K562 (cell line): ENCODE measurements around the gene DLGAP1. TPM values are rescaled to one million over a fixed set of nuclear protein-coding genes. Genes with fewer than 3 reads are reported as not detected.

Experiments used
- ATAC-seq: fragments of 200-7000 bp; cut with Tn5 transposase; 3 replicates; pipeline ENCODE4 v1.9.1; 2020; ENCODE audit warnings: moderate library complexity
- BruUV-seq: library from RNA; stranded (reverse); fragments of 400-500 nt; replicated peaks from 2 replicates; lab custom pipeline; 2021; lab: Mats Ljungman, UMichigan
- CTCF ChIA-PET: fragments of 300-600 bp; formaldehyde crosslinking; extraction: SDS; loops from one replicate; lab custom pipeline; 2021; ENCODE audit warnings: low intra/inter-chr PET ratio; lab: Yijun Ruan, JAX
- POLR2A ChIA-PET: fragments of 300-600, 350-650 bp; sonication (Branson Sonifier 250); formaldehyde crosslinking; extraction: SDS; loops from one replicate; lab custom pipeline; 2021; ENCODE audit warnings: antibody characterized with exemption, inconsistent platforms; lab: Yijun Ruan, JAX
- DNase-seq, 4 experiments: peaks; one replicate each; pipeline versions ENCODE4 v3.0.0 to v3.0.0-alpha.2; 2011 to 2018; ENCODE audit warnings: low spot score in 3 of 4, mixed read lengths in 3 of 4; ENCODE audit errors: extremely low read depth in 1 of 4
- FAIRE-seq: peaks from 2 replicates; lab custom pipeline; 2011; peaks lifted over from hg19 to GRCh38; lab: Jason Lieb, UNC
- H2AFZ ChIP-seq: 2 replicates; pipeline ENCODE4 v1.6.0; 2011; ENCODE audit warnings: low read depth, low read length, control low read depth, inconsistent platforms
- H3K27ac ChIP-seq: fragments of 200-600 bp; 3 replicates; pipeline ENCODE4 v1.8.0; 2011; ENCODE audit warnings: low read depth, mild to moderate bottlenecking, control low read depth, inconsistent platforms, low read length, moderate library complexity, mixed read lengths; ENCODE audit errors: extremely low read depth
- H3K27me3 ChIP-seq, 2 experiments: fragments of 300-600 bp in 1 of 2; 2 replicates in 1 of 2; 3 replicates in 1 of 2; pipeline versions ENCODE4 v1.6.0 to v1.8.0; 2011; ENCODE audit warnings: inconsistent platforms in 2 of 2, low read length in 2 of 2, mild to moderate bottlenecking in 1 of 2, mixed read lengths in 1 of 2, moderate library complexity in 1 of 2; ENCODE audit not compliant: control insufficient read depth in 2 of 2, insufficient read depth in 2 of 2
- H3K36me3 ChIP-seq: fragments of 300-600 bp; 3 replicates; pipeline ENCODE4 v1.8.0; 2011; ENCODE audit warnings: mild to moderate bottlenecking, low read length, inconsistent platforms; ENCODE audit not compliant: control insufficient read depth, insufficient read depth
- H3K4me1 ChIP-seq, 2 experiments: fragments of 200-600 bp in 1 of 2; replicated peaks in 1 of 2; 2 replicates in 1 of 2; 3 replicates in 1 of 2; pipeline versions ENCODE4 v1.5.1 to v1.8.0; 2011; ENCODE audit warnings: inconsistent platforms in 2 of 2, low read length in 2 of 2, mild to moderate bottlenecking in 1 of 2, mixed read lengths in 1 of 2, moderate library complexity in 1 of 2; ENCODE audit not compliant: control insufficient read depth in 2 of 2, insufficient read depth in 2 of 2
- H3K4me2 ChIP-seq: 2 replicates; pipeline ENCODE4 v1.6.1; 2011; ENCODE audit warnings: low read length, control low read depth, inconsistent platforms, mixed read lengths; ENCODE audit not compliant: insufficient read depth
- H3K4me3 ChIP-seq: fragments of 200-600 bp; sonication (generic), shearing (Covaris generic); 2 replicates; pipeline ENCODE4 v1.5.1; 2016; ENCODE audit warnings: control low read depth, inconsistent platforms
- H3K79me2 ChIP-seq: fragments of 200-600 bp; 3 replicates; pipeline ENCODE4 v1.8.0; 2011; ENCODE audit warnings: low read length, inconsistent platforms; ENCODE audit not compliant: control insufficient read depth, insufficient read depth
- H3K9ac ChIP-seq, 2 experiments: 2 replicates each; pipeline versions ENCODE4 v1.6.0 to v1.6.1; 2011; ENCODE audit warnings: low read depth in 2 of 2, low read length in 2 of 2, control low read depth in 1 of 2, inconsistent platforms in 1 of 2, mild to moderate bottlenecking in 1 of 2, mixed read lengths in 1 of 2; ENCODE audit not compliant: insufficient read depth in 1 of 2
- H3K9me1 ChIP-seq: one replicate; pipeline ENCODE4 v1.6.0; 2011; ENCODE audit warnings: inconsistent platforms, mild to moderate bottlenecking, low read length, moderate library complexity; ENCODE audit not compliant: control insufficient read depth, insufficient read depth
- H3K9me3 ChIP-seq: replicated peaks from 2 replicates; pipeline ENCODE4 v1.5.1; 2011; ENCODE audit warnings: low read depth, low read length, inconsistent platforms; ENCODE audit not compliant: control insufficient read depth, insufficient read depth
- H4K20me1 ChIP-seq: replicated peaks from 2 replicates; pipeline ENCODE4 v1.6.1; 2011; ENCODE audit warnings: low read length, inconsistent platforms, mixed read lengths; ENCODE audit not compliant: control insufficient read depth, insufficient read depth
- BRD4 ChIP-seq: fragments of 200-600 bp; sonication (generic); IDR thresholded peaks from 2 replicates; pipeline ENCODE4 v1.6.1; 2017; ENCODE audit warnings: inconsistent platforms
- CHD7 ChIP-seq: fragments of 200-600 bp; sonication (generic); IDR thresholded peaks from one replicate; pipeline ENCODE4 v1.6.1; 2012; ENCODE audit warnings: mild to moderate bottlenecking, low read depth, low read length, inconsistent platforms
- FOSL1 ChIP-seq: fragments of 200-800 bp; sonication (Bioruptor generic); conservative IDR thresholded peaks from 2 replicates; pipeline ENCODE4 v1.6.1; 2016; ENCODE audit warnings: missing genetic modification characterization, missing compliant biosample characterization
- HDAC8 ChIP-seq: fragments of 450-650 bp; IDR thresholded peaks from 2 replicates; pipeline ENCODE4 v1.6.1; 2016; ENCODE audit warnings: mild to moderate bottlenecking, missing genetic modification characterization, moderate library complexity, missing compliant biosample characterization
- KLF6 ChIP-seq: fragments of 250-450 bp; sonication (Bioruptor Pico); IDR thresholded peaks from 2 replicates; pipeline ENCODE4 v1.4.0; 2020; ENCODE audit warnings: mild to moderate bottlenecking, moderate library complexity, borderline replicate concordance
- NR1H2 ChIP-seq: sonication (generic); formaldehyde crosslinking; IDR thresholded peaks from 2 replicates; pipeline ENCODE4 v1.4.0; 2020; ENCODE audit warnings: mild to moderate bottlenecking, missing genetic modification reagents
- RBM14 ChIP-seq: fragments of 200-400 bp; formaldehyde crosslinking; IDR thresholded peaks from 2 replicates; pipeline ENCODE4 v1.6.1; 2018; ENCODE audit warnings: low read depth, mild to moderate bottlenecking, low read length, moderate library complexity, borderline replicate concordance; ENCODE audit not compliant: insufficient read depth
- SETDB1 ChIP-seq: IDR thresholded peaks from one replicate; pipeline ENCODE4 v1.6.1; 2012; ENCODE audit warnings: low read length, control low read depth, inconsistent platforms
- STAT5A ChIP-seq: IDR thresholded peaks from 2 replicates; pipeline ENCODE4 v1.6.1; 2012; ENCODE audit warnings: low read length, inconsistent platforms, borderline replicate concordance
- THRA ChIP-seq: fragments of 450-650 bp; IDR thresholded peaks from 2 replicates; pipeline ENCODE4 v1.6.1; 2017; ENCODE audit warnings: mild to moderate bottlenecking, moderate library complexity
- ZNF274 ChIP-seq: IDR thresholded peaks from 2 replicates; pipeline ENCODE4 v1.6.1; 2011; ENCODE audit warnings: low read depth, mild to moderate bottlenecking, low read length, moderate library complexity, borderline replicate concordance
- WGBS: fragments of 100-300 bp; shearing (Covaris generic); methylation state at CpG from one replicate; pipeline ENCODE4 v1.1.6; 2016; ENCODE audit warnings: low coverage, mixed read lengths; ENCODE audit not compliant: insufficient coverage; ENCODE audit errors: missing lambda C conversion rate; 5-methylcytosine and 5-hydroxymethylcytosine counted together
- in situ Hi-C: fragments of 300-500 bp; cut with MboI; formaldehyde crosslinking; loops from 4 replicates; pipeline ENCODE4 v1.15.0; 2018; ENCODE audit warnings: inconsistent platforms, mixed read lengths
- intact Hi-C: fragments of 100-400 bp; cut with micrococcal nuclease; formaldehyde crosslinking; loops from 2 replicates; pipeline ENCODE4 v1.14.2; 2022
- polyA plus RNA-seq, 8 experiments: library from polyadenylated mRNA; depleted of rRNA in 4 of 8; stranded (reverse) in 5 of 8; unstranded in 3 of 8; fragments of >200 nt; fragmentation: Nextera tagmentation in 2 of 8; fragmentation: Illumina TruSeq in 1 of 8; extraction: Ambion mirVana in 2 of 8; extraction: Trizol in 1 of 8; gene quantifications; 2 replicates each; pipeline versions ENCODE4 v1.2.1 to v1.2.3, GENCODE V29; 2011 to 2014; ENCODE audit warnings: inconsistent platforms in 1 of 8, missing spikeins in 1 of 8
- total RNA-seq, 7 experiments: library from RNA; depleted of rRNA in 6 of 7; stranded (reverse); fragments of >200 nt in 6 of 7; fragmentation: Illumina TruSeq in 2 of 7; extraction: Trizol in 2 of 7; gene quantifications; 2 replicates each; pipeline versions ENCODE4 v1.2.1 to v1.2.3, GENCODE V29; 2011 to 2021; ENCODE audit warnings: low replicate concordance in 1 of 7

The DLGAP1 gene
- total and polyA plus RNA-seq, 9 of the 15 experiments (the other 6 are each of a cell fraction or from before 2014, with no cell fraction given): 0.04 to 0.22 (median 0.08) TPM

GRCh38 chr18:4146797-4147196 is 308.3 kb downstream of the DLGAP1 start:
- intact Hi-C loops (no loop called here), in situ Hi-C loops (no loop called here)
- H3K27me3 ChIP-seq: no peaks in the 10 kb centered on the region
- ATAC-seq (no peak), DNase-seq (no peak), FAIRE-seq (no peak)
- no peak overlapping the region for H3K9ac ChIP-seq
- H3K4me3 ChIP-seq: no peak overlapping the region
- H4K20me1 ChIP-seq: no peaks in the 10 kb centered on the region
- no TSS peak for BruUV-seq
- no peaks in the 10 kb centered on the region for H3K9me1 ChIP-seq
- no peak overlapping the region for H2AFZ ChIP-seq
- H3K4me2 ChIP-seq: no peak overlapping the region
- no peaks in the 10 kb centered on the region for H3K36me3 ChIP-seq
- H3K4me1 ChIP-seq: no peaks in the 10 kb centered on the region
- ChIA-PET CTCF (no interaction called here), POLR2A (interaction anchor here (0.7 kb wide), 1 partner anchor 57 kb away, joined by 3 read pairs; no protein-coding TSS in a partner anchor)
- H3K79me2 ChIP-seq: no peaks in the 10 kb centered on the region
- 0% methylated on average over 1 of the region's 1 CpG for WGBS
- no peak overlapping the region for H3K27ac ChIP-seq
- no peaks in the 10 kb centered on the region for H3K9me3 ChIP-seq
- no peak for TF ChIP-seq RBM14
- TF ChIP-seq HDAC8: no peak
- no peak for TF ChIP-seq FOSL1
- no peak for TF ChIP-seq STAT5A
- no peak for TF ChIP-seq KLF6 (CRISPR knock-in tag)
- no peak for TF ChIP-seq BRD4
- no peak for TF ChIP-seq NR1H2
- TF ChIP-seq THRA: no peak
- TF ChIP-seq ZNF274: no peak
- TF ChIP-seq SETDB1: no peak
- TF ChIP-seq CHD7: no peak
